Esophagus squamous epithelium (tissue), 5 donors: Measurements from ENCODE around the gene MADD. TPM values are rescaled to one million over a fixed set of nuclear protein-coding genes. Genes with fewer than 3 reads are reported as not detected.
A peak's percentile ranks its signal among the peaks of the same experiment; 100 is the strongest.

ENCODE experiments used
- DNase-seq: peaks from one replicate; lab custom pipeline; 2025; lab: John Stamatoyannopoulos, UW
- H3K27ac ChIP-seq, 4 donors: fragments of 200-600 bp; sonication (generic); one replicate each; pipeline ENCODE4 v1.5.1; 2016 to 2019; ENCODE audit warnings: mild to moderate bottlenecking in 1 of 4
- H3K27me3 ChIP-seq, 4 donors: fragments of 200-600 bp; sonication (generic); 1 replicate in 3 of 4; 2 replicates in 1 of 4; pipeline versions ENCODE4 v1.5.1 to v1.6.0; 2017 to 2021; ENCODE audit warnings: antibody characterized with exemption in 1 of 4
- H3K36me3 ChIP-seq, 3 donors: fragments of 200-600 bp; sonication (generic); one replicate each; pipeline ENCODE4 v1.5.1; 2016 to 2019
- H3K4me1 ChIP-seq, 3 donors: fragments of 200-600 bp; sonication (generic); one replicate each; pipeline ENCODE4 v1.5.1; 2017 to 2019
- H3K4me3 ChIP-seq, 4 donors: fragments of 200-600 bp; sonication (generic); 1 replicate in 3 of 4; 2 replicates in 1 of 4; pipeline ENCODE4 v1.5.1; 2016 to 2019; ENCODE audit warnings: mild to moderate bottlenecking in 2 of 4, moderate library complexity in 1 of 4
- H3K9me3 ChIP-seq, 3 donors: fragments of 200-600 bp; sonication (generic); one replicate each; pipeline ENCODE4 v1.5.1; 2016 to 2019
- CTCF ChIP-seq, 6 experiments: fragments of 450-650 bp in 4 of 6; fragments of 200-600 bp in 2 of 6; sonication (generic) in 2 of 6; IDR thresholded peaks; one replicate each; pipeline ENCODE4 v1.5.1; 2016 to 2019; ENCODE audit warnings: antibody characterized with exemption in 6 of 6, mild to moderate bottlenecking in 4 of 6, moderate library complexity in 4 of 6
- POLR2A ChIP-seq, 4 donors: fragments of 450-650 bp; IDR thresholded peaks; one replicate each; pipeline ENCODE4 v1.6.1; 2017; ENCODE audit warnings: antibody characterized with exemption in 4 of 4, mild to moderate bottlenecking in 4 of 4, moderate library complexity in 3 of 4
- WGBS, 2 donors: methylation state at CpG; one replicate each; pipeline ENCODE4 v1.1.5; 2018; 5-methylcytosine and 5-hydroxymethylcytosine counted together
- intact Hi-C: fragments of 100-400 bp; cut with DNase I; formaldehyde crosslinking; loops from one replicate; pipeline ENCODE4 v1.15.0; 2022
- total RNA-seq, 4 donors: library from RNA; depleted of rRNA; stranded (reverse); fragments of >200 nt; gene quantifications; one replicate each; pipeline ENCODE4 v1.1.0, GENCODE V29; 2016
- donor health status: DM: yes; HTN: yes; CAD: no.

The MADD gene
- 10 to 100 TPM; 12.6 to 34.7 (median 15.4) TPM for total RNA-seq

GRCh38 chr11:47269829-47270305 lies at the start of gene MADD:
Gene MADD, plus strand, starts transcription at chr11:47270133.
- peak; percentile 37 for DNase-seq
- intact Hi-C loops, result loop anchor here (5.0 kb wide), 1 partner anchor 88 kb away; no protein-coding TSS in a partner anchor
- Histone ChIP-seq H3K4me3 (peak within 1 kb of the TSS; percentile 73 to 96 (median 87)), H3K27ac (peak within 1 kb of the TSS; percentile 93 to 98 (median 95)), H3K9me3 (no peaks in the 10 kb centered on the region), H3K27me3 (no peaks in the 10 kb centered on the region), H3K36me3 (peaks cover 6 to 15% (median 6%) of the 10 kb centered on the region in 3 donors), H3K4me1 (peaks cover 8 to 62% (median 28%) of the 10 kb centered on the region in 3 donors)
- WGBS, 2 donors, result 0% methylated on average over 9 of the region's 57 CpGs; no CpG with 5 or more reads in 1 of the 2 donors
- TF ChIP-seq CTCF (IDR thresholded peaks at IDR 0.05), result no peak
- peak in 2 of 4 donors; percentile 57 to 77 for TF ChIP-seq POLR2A (IDR thresholded peaks at IDR 0.05)

GRCh38 chr11:47220401-47220821 lies 49.5 kb upstream of the MADD start:
- Histone ChIP-seq H3K27ac (peak overlapping the region in 2 of 4 donors; percentile 25 to 39), H3K4me1 (peaks cover 15 to 54% (median 32%) of the 10 kb centered on the region in 3 donors), H3K4me3 (no peak overlapping the region), H3K9me3 (no peaks in the 10 kb centered on the region), H3K36me3 (peaks cover 4 to 84% (median 7%) of the 10 kb centered on the region in 3 donors), H3K27me3 (no peaks in the 10 kb centered on the region)
- DNase-seq, result no peak
- intact Hi-C loops, result no loop called here
- WGBS, 2 donors, result 29 to 44% methylated on average over 1 of the region's 1 CpG
- TF ChIP-seq POLR2A (IDR thresholded peaks at IDR 0.05) (no peak), CTCF (IDR thresholded peaks at IDR 0.05) (no peak)

GRCh38 chr11:47222696-47223095 lies 47.2 kb upstream of the MADD start:
- TF ChIP-seq CTCF (IDR thresholded peaks at IDR 0.05) (no peak), POLR2A (IDR thresholded peaks at IDR 0.05) (no peak)
- H3K9me3 ChIP-seq, result no peaks in the 10 kb centered on the region
- H3K4me1 ChIP-seq, result peaks cover 4 to 31% (median 17%) of the 10 kb centered on the region in 3 donors
- DNase-seq, result no peak
- no peak overlapping the region for H3K27ac ChIP-seq
- intact Hi-C loops, result no loop called here
- 93 to 100% methylated on average over 2 of the region's 2 CpGs for WGBS, 2 donors
- H3K36me3 ChIP-seq, result peaks cover 4 to 98% (median 7%) of the 10 kb centered on the region in 3 donors
- H3K4me3 ChIP-seq, result no peak overlapping the region
- H3K27me3 ChIP-seq, result no peaks in the 10 kb centered on the region

- H3K4me1 ChIP-seq, result peaks cover 0 to 1% (median under 1%) of the 10 kb centered on the region in 3 donors
- no peak for DNase-seq
- 85 to 94% methylated on average over 7 of the region's 7 CpGs for WGBS, 2 donors
- TF ChIP-seq CTCF (IDR thresholded peaks at IDR 0.05) (no peak), POLR2A (IDR thresholded peaks at IDR 0.05) (no peak)
- intact Hi-C loops, result no loop called here
- H3K4me3 ChIP-seq, result no peak overlapping the region
- no peaks in the 10 kb centered on the region for H3K9me3 ChIP-seq
- peaks cover 4 to 100% (median 7%) of the 10 kb centered on the region in 3 donors for H3K36me3 ChIP-seq
- no peak overlapping the region for H3K27ac ChIP-seq
- H3K27me3 ChIP-seq, result no peaks in the 10 kb centered on the region
Observed at GRCh38 chr11:47225552-47226400, 44.2 kb upstream of the MADD start.

- WGBS, 2 donors, result 85 to 91% methylated on average over 8 of the region's 8 CpGs
- Histone ChIP-seq H3K4me3 (no peak overlapping the region), H3K27ac (no peak overlapping the region), H3K4me1 (peaks cover 0 to 5% (median 0%) of the 10 kb centered on the region in 3 donors), H3K9me3 (no peaks in the 10 kb centered on the region), H3K27me3 (no peaks in the 10 kb centered on the region), H3K36me3 (peaks cover 0 to 94% (median 3%) of the 10 kb centered on the region in 3 donors)
- intact Hi-C loops, result no loop called here
- no peak for TF ChIP-seq CTCF (IDR thresholded peaks at IDR 0.05)
- no peak for TF ChIP-seq POLR2A (IDR thresholded peaks at IDR 0.05)
- DNase-seq, result no peak
Observed at GRCh38 chr11:47229161-47229560, 40.8 kb upstream of the MADD start.
